HG03139 (cell line): Measurements from ENCODE around the gene SPTBN5.
"Not testable (repeated sequence)": the region's sequence is repeated elsewhere in the genome, so short reads cannot be mapped to it uniquely, and the experiment has no call there.

Experiments used
- ATAC-seq: cut with Tn5 transposase; IDR thresholded peaks from one replicate; pipeline ENCODE4 v1.9.1; 2021; ENCODE audit not compliant: unreplicated experiment

SPTBN5 gene

DNA sequence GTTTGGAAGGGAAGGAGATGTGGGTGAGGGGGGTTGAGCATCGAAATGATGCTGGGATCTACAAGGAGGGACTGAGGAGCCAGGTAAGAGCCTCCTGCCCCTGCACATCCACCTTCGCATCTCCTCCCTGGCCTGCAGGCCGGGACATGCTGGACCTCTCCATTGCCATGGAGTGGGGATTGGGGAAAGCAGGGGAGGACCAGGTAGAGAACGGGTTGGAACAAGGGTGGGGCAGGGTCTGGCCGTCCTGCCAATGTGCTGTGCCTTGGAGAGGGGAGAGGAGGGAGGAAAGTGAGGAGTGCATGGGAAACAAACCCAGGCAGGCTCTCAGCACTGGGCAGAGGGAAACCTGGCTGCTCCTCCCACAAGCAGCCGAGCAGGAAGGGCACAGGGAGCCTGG, 44.6 kb downstream of the SPTBN5 start:
- ATAC-seq, result no peak

DNA sequence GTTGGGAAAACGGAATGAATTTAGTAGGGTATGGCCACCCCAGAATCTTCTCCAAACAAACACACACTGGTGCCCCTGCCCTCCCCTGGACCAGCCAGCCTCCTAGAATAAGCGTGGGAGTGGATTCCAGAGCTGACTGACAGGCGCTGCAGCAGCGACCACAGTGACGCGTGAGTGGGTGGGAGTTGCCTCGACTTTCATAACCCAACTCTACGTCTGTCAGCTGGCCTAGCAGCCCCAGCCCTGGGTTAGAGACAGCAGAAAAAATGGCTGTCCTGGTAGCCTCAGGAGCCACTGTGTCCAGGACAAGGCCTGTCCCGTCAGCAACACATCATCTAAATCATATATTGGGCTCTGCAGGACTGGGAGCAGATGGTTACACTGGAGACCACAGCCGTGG, 45.2 kb downstream of the SPTBN5 start:
- ATAC-seq, result no peak

DNA sequence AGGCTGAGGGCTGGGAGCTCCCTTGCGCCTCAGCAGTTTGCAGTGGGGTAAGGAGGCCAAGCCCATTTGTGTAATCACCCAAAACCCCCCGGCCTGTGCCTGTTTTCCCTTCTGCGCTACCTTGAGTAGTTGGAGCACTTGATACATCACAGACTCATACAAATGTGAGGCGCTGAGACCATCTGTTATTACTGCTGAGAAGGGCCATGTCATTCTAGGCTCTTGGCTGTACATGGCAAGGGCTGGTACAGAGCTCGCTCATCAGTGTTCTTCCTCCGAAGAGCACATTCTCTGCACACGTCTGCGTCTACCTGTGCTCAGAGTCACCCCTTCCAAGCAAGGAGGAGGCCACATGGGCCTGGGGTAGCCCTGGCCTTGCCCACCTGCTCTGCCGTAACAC, 45.9 kb downstream of the SPTBN5 start:
- ATAC-seq, result no peak

DNA sequence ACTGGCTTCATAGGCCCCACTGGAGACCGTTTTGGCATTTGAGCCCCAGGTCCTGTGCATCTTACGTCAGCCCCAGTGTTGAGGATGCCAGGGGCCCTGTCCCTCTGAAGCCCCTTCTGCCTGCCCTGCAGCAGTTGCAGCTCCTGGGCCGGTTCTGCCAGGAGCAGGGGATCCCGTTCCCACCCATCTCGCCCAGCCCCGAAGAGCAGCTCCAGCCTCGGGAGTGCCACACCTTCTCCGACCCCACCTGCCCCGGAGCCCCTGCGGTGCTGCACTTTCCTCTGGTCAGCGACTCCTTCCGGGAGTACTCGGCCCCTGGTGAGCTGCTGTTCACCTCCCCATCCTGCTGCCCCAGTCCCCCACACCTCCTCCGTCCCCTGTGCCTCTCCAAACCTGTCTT, 46.6 kb downstream of the SPTBN5 start:
- ATAC-seq, result no peak

DNA sequence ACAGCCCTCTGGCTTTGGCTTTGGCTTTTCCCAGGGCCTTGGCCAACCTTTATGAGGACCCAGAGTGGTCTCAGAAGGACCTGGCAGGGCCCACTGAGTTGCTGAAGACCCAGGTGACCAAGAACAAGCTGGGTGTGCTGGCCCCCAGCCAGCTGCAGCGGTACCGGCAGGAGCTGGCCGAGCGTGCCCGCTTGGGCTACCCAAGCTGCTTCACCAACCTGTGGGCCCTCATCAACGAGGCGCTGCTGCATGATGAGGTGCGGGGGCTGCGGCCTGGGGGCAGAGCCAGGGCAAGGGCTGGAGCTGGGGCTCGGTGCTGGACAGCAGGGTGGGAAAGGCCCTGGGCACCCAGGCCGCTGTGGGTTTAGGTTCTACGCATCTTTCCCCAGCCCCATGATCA, 49.0 kb downstream of the SPTBN5 start:
- no peak for ATAC-seq

DNA sequence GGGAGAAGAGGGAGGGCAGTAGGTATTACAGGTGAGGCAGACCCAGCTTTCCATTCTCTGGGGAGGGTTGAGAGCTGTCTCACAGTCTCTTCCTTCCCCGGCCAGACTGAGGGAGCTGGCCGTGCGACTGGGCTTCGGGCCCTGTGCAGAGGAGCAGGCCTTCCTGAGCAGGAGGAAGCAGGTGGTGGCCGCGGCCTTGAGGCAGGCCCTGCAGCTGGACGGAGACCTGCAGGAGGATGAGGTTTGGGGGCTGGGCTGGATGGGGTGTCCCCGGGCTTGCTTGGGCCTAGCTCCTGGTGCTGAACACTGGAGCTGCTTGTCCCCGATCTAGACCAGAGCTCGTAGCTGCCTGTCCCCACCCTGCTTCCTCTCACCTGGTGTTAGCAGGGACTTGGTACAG, 50.3 kb downstream of the SPTBN5 start:
- no peak for ATAC-seq

DNA sequence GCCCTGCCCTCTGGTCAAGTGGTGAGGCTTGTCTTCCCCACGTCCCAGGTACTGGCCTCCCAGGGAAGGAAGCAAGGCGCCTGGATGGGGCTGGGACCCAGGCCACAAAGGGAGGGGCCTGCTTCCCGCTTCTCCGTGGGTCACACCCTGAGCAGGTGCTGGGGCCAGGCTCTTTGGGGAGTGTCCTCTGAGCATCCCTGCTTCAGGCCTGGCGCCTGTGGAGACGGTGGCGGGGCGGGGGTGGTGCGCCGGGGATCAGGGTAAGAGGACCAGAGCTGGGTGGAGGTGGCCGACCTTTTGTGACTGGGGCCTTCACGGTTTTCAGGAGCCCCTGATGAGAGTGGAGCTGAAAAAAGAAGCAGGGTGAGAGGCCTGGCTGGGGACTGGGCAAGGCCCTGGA, 51.6 kb downstream of the SPTBN5 start:
- no peak for ATAC-seq

DNA sequence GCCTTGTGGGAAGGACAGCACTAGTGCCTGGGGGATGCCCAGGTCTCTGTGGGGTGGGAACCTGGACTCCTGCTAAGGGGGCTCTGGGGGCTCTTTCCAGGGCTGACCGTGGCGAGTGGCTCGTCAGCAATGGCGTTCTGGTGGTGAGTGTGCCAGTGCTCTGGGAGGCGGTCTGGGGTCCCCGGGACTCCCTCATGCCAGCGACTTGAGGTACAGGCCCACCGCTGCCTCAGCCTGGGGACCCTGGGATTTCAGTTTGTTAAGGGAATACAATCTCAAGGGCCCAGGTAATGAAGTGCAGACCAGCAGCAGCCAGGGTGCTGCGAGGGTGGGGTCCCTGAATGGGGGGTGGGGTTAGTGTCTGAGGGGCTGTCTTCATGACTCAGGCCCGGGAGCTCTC, 52.7 kb downstream of the SPTBN5 start:
- ATAC-seq, result no peak

DNA sequence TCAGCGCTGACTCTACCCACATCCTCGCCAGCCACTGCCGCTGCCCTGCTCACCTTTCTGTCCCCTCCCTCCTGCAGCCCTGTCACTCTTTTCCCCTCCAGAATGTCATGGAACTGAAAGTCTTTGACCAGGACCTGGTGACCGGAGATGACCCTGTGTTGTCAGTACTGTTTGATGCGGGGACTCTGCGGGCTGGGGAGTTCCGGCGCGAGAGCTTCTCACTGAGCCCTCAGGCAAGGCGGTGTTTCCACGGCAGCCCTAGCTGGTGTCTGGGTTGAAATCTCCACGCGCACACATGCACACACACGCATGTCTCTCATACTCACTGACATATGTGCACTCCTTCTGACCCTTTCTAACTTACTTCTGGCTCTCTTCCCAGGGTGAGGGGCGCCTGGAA, 53.2 kb downstream of the SPTBN5 start:
- ATAC-seq, result no peak

DNA sequence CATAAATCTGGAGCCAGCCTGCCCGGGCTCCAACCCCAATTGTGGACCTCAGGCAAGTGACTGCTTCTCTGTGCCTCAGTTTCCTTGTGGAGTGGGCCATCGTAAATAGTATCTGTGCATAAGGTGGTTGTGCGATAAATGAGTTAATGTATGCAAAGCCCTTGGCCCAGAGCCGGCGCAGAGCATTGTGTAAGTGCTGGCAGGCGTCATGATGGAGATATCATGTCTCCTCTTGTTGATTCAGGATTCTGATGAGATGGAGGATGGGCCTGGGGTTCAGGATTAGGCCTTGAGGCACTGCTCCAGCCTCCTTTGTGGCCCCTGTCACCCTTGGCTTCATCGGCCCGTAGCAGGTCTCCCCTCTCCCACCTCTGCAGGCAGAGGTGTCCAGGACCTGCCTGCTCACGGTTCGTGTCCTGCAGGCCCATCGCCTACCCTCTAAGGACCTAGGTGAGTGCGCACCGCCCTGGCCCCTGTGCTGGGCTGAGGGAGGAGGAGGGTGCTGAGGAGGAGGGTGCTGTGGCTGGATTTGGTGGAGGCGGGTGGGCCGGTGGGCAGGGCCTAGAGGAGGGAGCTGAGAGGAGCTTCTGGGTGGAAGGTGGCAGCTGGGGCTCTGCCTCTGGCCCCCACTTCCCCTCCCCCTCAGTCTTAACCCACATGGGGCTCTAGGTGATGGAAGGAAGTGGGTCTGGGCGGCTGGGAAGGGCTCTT, 53.9 kb downstream of the SPTBN5 start:
- no peak for ATAC-seq

DNA sequence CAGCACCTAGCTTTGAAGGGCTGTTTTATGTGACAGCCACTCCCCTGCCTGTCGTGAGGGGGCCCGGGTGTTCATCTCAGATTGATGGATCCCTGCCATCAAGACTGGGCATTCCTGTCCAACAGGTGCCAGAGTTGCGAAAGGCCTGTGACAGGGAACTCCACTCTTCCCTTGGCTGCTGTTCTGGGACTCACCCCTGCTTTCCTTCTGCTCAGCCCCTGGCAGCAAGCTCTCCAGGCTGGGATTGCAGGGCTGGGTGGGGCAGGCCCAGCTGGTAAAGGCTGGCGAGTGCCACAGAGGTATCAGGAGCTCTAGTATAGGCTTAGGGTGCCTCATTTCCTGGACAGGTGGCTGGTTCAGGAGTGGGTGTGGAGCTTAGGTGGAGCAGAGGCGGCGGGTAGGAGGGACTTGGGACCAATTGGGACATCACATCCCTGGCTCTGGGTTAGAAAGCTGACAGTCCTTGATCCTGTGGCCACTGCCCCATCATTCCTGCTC, 55.4 kb downstream of the SPTBN5 start, which contains the start of gene PLA2G4B:
PLA2G4B (plus strand) TSS at position 448 of the 498 bp plus-strand sequence. CDS start 67 bp downstream, outside the sequence.
- no peak for ATAC-seq

DNA sequence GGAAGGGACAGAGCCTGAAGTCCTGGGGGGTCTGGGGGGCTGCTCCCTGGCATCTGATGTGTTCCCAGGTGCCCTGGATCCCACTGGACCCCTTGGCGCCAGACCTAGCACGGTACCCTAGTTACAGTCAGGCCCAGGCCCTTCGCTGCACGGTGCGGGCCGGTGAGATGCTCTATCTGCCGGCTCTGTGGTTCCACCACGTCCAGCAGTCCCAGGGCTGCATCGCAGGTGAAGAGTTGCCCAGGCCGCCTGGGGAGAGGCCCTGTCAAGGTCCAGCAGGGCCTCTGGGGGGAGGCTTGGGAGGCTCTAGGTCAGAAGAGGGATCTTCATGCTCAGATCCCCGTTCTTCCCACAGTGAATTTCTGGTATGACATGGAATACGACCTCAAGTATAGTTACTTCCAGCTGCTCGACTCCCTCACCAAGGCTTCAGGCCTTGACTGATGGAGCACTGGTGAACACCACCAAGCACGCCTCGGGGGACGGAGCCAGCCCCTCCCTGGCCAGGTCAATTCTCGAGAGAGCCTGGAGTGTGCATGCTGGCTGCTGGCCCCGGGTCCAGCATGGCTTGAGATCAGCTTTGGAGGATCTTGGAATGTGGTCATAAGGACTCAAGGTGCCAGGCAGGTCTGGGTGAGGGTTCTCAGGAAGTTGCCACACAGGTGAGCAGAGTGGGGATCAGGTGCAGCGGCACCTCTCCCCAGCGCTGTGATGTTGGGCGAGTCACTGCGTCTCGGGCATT, 57.0 kb downstream of the SPTBN5 start:
- ATAC-seq, result no peak

DNA sequence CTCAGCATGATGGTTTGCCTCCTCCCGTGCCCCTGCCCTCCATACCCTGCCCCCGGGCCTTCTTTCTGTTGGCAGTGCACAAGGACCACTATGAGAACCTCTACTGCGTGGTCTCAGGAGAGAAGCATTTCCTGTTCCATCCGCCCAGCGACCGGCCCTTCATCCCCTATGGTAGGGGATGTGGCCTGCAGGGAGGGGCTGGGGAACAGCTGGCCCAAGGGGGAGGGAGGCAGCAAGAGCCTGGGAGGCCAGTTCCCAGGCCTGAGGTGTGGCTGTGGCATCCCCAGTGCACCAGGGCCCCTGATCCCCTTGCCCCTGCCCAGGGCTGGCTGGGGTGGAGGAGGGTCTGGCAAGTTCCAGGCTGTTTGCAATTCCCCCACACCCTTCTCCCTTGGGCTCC, 57.8 kb downstream of the SPTBN5 start:
- ATAC-seq, result no peak

DNA sequence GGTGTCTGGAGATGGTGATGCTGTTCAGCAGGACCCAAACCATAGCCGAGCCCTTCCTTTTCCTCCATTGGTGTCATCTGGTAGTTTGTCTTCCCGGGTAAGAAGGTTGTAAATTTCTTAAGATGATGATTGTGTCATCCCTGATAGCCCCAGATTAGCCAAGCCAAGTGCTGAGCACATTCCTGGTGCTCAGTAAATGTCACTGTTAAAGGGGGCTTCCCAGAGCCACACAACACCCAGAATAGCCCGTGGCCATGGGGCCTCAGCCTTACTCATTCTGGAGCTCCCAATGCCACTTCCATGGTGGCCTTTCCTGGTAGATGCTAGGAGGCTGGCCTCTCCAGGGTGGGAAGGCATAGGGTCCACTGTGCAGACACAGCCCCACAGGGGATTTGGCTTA, 59.8 kb downstream of the SPTBN5 start:
- no peak for ATAC-seq

DNA sequence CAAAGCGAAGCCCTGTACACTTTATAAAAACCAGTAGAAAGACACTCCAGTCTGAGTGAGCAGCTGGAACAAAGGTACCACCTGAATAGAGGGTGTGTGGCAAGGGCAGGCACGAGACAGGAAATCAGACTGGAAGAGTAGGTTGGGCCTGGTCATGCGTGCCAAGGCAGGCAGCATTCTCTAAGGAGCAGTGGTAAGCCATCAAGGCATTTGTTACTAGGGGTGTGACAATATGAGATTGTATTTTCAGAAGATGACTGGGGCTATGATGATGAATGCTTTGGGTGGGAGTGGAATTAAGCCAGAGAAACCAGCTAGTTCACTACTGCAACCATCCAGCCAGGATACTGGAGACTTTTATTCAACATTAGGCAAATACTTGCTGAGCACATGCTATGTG, 61.0 kb downstream of the SPTBN5 start:
- ATAC-seq, result no peak

DNA sequence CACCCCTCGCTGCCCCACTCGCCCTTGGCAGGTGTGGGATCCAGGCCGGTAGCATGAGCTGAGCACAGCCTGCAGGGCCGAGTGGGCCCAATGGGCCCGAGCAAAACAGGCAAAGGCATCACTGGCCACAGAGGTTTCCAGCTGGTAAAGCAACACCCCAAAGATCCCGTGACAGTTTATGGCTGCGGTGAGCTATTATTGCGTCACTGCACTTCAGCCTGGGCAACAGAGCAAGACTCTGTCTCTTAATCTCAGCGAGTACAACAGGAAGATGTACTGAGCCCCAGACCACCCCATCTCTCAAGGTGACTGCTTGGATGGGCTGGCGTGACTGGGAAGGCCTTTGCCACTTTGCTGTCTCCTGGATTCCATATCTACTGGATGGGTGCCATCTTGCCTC, 61.6 kb downstream of the SPTBN5 start:
- no peak for ATAC-seq

DNA sequence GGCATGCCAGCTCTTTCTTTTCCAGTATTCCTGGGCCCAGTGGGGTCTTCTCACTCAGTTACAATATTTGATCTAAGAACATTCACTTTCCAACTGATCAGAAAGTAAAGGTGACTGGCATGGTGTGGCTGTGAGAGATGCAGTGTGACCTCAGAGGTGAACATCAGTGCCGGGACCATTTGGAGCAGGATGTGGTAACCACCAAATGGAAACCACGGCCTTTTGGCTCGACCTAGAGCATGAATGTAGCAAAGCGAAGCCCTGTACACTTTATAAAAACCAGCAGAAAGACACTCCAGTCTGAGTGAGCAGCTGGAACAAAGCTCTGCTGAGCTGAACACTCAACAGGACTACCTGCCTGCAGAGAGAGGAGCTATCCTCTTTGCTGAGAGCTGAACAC, 62.6 kb downstream of the SPTBN5 start:
- not testable (repeated sequence) for ATAC-seq

DNA sequence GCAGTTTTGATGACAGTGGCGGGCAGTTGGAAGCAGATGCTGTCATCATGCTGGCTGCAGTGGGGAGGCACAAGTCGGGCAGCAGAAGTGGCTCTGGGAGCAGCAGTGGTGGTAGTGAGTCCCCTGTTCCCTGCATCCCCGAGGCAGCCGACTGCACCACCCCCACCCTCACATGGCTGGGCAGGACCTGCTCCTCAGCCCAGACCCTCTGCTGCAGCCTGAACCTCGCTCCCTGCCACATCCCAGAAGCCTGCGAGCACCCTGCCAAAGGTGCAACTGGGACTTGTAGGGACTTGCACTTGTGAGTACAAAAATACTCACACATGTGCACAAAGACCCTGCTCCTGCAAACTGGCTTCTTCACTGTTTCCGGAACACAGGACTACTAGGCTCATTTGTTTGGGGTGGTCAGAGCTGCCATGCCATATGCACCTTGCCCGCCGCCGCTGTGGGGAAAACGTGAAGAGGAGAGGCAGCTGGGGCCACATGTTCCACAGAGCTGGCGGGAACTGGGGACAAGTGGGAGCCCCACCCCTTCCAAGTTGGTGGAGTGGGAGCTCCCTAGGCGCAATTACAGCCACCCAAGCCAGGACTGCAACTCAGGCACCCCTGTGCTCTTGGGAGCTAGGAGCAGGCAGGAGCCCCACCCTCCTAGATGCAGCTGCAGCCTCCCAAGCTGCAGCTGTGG, 63.8 kb downstream of the SPTBN5 start:
- no peak for ATAC-seq

DNA sequence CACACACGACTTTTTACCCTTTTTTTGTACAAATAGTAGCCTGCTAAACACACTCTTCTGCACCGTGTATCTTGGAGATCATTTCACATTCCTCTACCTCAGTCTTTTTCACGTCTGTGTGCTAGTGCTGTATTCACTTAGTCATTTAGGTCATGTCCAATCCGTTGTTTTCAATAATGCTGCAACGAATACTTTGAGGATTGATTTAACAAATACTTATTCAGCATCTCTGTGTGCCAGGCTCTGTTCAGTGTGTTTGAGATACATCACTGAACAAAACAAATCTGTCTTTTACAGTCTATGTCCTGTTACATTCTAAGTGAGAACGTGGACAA, 65.1 kb downstream of the SPTBN5 start:
- no peak for ATAC-seq

DNA sequence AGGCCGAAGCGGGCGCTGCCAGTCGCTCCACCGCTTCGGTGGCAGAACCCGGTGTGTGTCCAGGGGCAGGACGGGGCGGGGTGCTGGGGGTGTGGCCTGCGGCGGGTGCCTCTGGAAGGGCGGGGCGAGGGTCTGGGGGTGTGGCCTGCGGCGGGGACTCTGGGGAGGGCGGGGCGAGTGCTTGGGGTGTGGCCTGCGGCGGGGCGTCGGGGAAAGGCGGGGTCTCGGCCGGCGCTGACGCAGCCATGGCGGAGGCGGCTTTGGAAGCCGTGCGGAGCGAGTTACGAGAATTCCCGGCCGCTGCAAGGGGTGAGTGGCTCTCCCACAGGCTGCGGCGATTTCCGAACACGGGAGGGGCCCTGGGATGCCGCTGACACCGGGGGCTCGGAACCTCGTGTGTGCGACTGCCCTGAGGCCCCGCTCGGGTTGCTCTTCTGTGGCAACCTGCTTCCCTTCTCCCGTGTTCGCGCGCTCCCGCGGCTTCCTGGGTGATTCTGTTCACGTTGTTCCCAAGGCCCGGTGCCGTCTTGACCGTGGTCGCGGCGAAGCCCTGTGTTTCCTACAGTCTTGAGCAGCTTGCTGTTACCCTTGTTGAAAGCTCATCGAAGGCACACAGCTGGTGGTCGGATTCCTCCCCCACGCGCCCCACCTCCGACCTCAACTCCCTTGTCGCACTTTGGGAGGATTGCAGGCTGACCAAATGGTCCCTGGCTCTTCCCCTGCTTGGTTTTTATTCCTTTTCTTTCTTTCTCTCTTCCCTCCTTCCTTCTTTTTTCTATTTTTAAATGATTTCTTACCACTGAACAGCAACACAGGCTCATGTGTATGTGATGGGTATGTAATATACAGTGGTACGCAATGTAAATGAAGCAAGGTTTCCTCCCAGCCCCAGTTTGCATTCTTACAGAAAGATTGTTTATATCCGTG, 65.7 kb downstream of the SPTBN5 start, which contains the start of gene JMJD7:
JMJD7 (plus strand) TSS at position 213 of the 927 bp plus-strand sequence; CDS start at position 246, 33 bp downstream.
- ATAC-seq, result peak; percentile 65
